Measurements from ENCODE around the gene R3HDML. TPM values are rescaled to one million over a fixed set of nuclear protein-coding genes. Genes with fewer than 3 reads are reported as not detected.
"Not testable (repeated sequence)": the region's sequence is repeated elsewhere in the genome, so short reads cannot be mapped to it uniquely, and the experiment has no call there.

R3HDML gene
- total RNA-seq, 1 donor from 2014 or later, result not detected

DNA sequence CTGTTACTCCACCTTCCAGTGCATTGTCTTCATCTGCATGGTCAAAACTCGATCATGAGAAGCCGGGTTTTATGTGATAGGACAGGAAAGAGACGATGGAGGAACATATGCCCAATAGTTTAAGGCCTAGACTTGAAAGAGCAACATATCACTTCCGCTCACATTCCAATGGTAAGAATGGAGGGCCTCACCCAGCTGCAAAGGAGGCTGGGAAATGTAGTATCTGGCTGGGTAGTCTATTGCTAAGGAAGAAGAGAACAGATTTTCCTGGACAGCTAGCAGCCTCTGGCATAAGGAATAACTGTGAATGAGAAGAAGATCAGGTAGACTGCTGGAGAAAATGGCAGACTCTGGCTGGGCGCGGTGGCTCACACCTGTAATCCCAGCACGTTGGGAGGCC is 45.1 kb upstream of the R3HDML start:
- H3K27ac Mint-ChIP-seq, result no peak overlapping the region
- peaks cover 3% of the 10 kb centered on the region for H3K9me3 Mint-ChIP-seq
- H3K27me3 Mint-ChIP-seq (ENCODE audit: insufficient read depth, low read depth), result peaks cover 5% of the 10 kb centered on the region
- Histone ChIP-seq H3K79me2 (ENCODE audit: low read depth) (no peaks in the 10 kb centered on the region), H3F3A (ENCODE audit: low read depth) (no peaks in the 10 kb centered on the region), H3K4me2 (no peak overlapping the region), H3K27me3 (no peaks in the 10 kb centered on the region), H3K36me3 (no peaks in the 10 kb centered on the region), H3K9me3 (ENCODE audit: low read depth) (no peaks in the 10 kb centered on the region), H3K27ac (no peak overlapping the region), H3K4me3 (no peak overlapping the region), H3K4me1 (no peaks in the 10 kb centered on the region), H4K20me1 (ENCODE audit: low read depth) (no peaks in the 10 kb centered on the region), H2AFZ (replicated peaks) (no peak overlapping the region), H3K9ac (no peak overlapping the region)
- H3K36me3 Mint-ChIP-seq, result peaks cover 2% of the 10 kb centered on the region
- TF ChIP-seq EZH2 (IDR thresholded peaks at IDR 0.05) (no peak), CTCF (IDR thresholded peaks at IDR 0.05) (no peak), EZH2phosphoT487 (IDR thresholded peaks at IDR 0.05) (no peak)
- H3K4me1 Mint-ChIP-seq, result peaks cover 3% of the 10 kb centered on the region
- no peak for DNase-seq (ENCODE audit: low spot score)
- no peak overlapping the region for H3K4me3 Mint-ChIP-seq

- no peaks in the 10 kb centered on the region for H3K9me3 ChIP-seq (ENCODE audit: low read depth)
- H3K27me3 Mint-ChIP-seq (ENCODE audit: insufficient read depth, low read depth), result peaks cover 5% of the 10 kb centered on the region
- H3K27ac Mint-ChIP-seq, result no peak overlapping the region
- H4K20me1 ChIP-seq (ENCODE audit: low read depth), result no peaks in the 10 kb centered on the region
- H3K36me3 Mint-ChIP-seq, result no peaks in the 10 kb centered on the region
- no peak overlapping the region for H3K4me3 ChIP-seq
- H2AFZ ChIP-seq (replicated peaks), result no peak overlapping the region
- no peak for DNase-seq (ENCODE audit: low spot score)
- H3K4me1 Mint-ChIP-seq, result peaks cover 3% of the 10 kb centered on the region
- H3K27ac ChIP-seq, result no peak overlapping the region
- no peaks in the 10 kb centered on the region for H3K9me3 Mint-ChIP-seq
- H3K4me3 Mint-ChIP-seq, result no peak overlapping the region
- H3K4me1 ChIP-seq, result no peaks in the 10 kb centered on the region
- no peaks in the 10 kb centered on the region for H3K27me3 ChIP-seq
- no peaks in the 10 kb centered on the region for H3F3A ChIP-seq (ENCODE audit: low read depth)
- H3K9ac ChIP-seq, result no peak overlapping the region
- no peak overlapping the region for H3K4me2 ChIP-seq
- H3K79me2 ChIP-seq (ENCODE audit: low read depth), result no peaks in the 10 kb centered on the region
- TF ChIP-seq EZH2phosphoT487 (IDR thresholded peaks at IDR 0.05) (no peak), EZH2 (IDR thresholded peaks at IDR 0.05) (no peak), CTCF (IDR thresholded peaks at IDR 0.05) (no peak)
- no peaks in the 10 kb centered on the region for H3K36me3 ChIP-seq
Observed at GRCh38 chr20:44296011-44296410, 40.8 kb upstream of the R3HDML start.

DNA sequence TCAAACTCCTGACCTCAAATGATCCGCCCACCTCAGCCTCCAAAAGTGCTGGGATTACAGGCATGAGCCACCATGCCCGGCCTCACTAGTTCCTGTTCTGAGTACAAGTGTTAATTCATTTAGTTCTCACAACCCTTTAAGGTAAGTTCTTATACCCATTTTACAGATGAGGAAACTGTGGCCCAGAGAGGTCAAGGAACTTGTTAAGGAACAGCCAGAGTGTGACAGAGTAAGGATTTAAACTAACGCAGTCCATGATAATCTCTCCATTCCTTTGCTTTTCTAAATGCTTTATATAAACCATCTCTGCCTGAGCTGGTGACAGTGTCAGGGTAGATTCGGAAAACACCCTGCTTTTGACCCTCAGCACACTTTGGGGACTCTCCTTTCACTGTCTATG is 39.1 kb upstream of the R3HDML start:
- Histone ChIP-seq H3K27me3 (no peaks in the 10 kb centered on the region), H3F3A (ENCODE audit: low read depth) (no peaks in the 10 kb centered on the region), H3K36me3 (no peaks in the 10 kb centered on the region), H3K27ac (no peak overlapping the region), H3K4me1 (no peaks in the 10 kb centered on the region), H4K20me1 (ENCODE audit: low read depth) (no peaks in the 10 kb centered on the region), H3K4me2 (no peak overlapping the region), H3K9me3 (ENCODE audit: low read depth) (no peaks in the 10 kb centered on the region), H3K4me3 (no peak overlapping the region), H3K9ac (no peak overlapping the region), H3K79me2 (ENCODE audit: low read depth) (no peaks in the 10 kb centered on the region), H2AFZ (replicated peaks) (no peak overlapping the region)
- no peak for DNase-seq (ENCODE audit: low spot score)
- Mint-ChIP-seq H3K9me3 (no peaks in the 10 kb centered on the region), H3K4me1 (peaks cover 3% of the 10 kb centered on the region), H3K4me3 (no peak overlapping the region), H3K36me3 (no peaks in the 10 kb centered on the region), H3K27ac (no peak overlapping the region), H3K27me3 (ENCODE audit: insufficient read depth, low read depth) (peaks cover 5% of the 10 kb centered on the region)
- TF ChIP-seq EZH2phosphoT487 (IDR thresholded peaks at IDR 0.05) (no peak), CTCF (IDR thresholded peaks at IDR 0.05) (no peak), EZH2 (IDR thresholded peaks at IDR 0.05) (no peak)

GRCh38 chr20:44299011-44299535 is 37.8 kb upstream of the R3HDML start:
- not testable (repeated sequence) for H3K27ac ChIP-seq; H2AFZ ChIP-seq (replicated peaks); H3K4me3 ChIP-seq; H3K9me3 ChIP-seq (ENCODE audit: low read depth); H3K4me1 ChIP-seq; H3K27me3 ChIP-seq; H3K27me3 Mint-ChIP-seq (ENCODE audit: insufficient read depth, low read depth); H3K4me2 ChIP-seq; H3K9ac ChIP-seq; DNase-seq (ENCODE audit: low spot score); H3K9me3 Mint-ChIP-seq; H3K36me3 Mint-ChIP-seq; H3F3A ChIP-seq (ENCODE audit: low read depth); H3K4me3 Mint-ChIP-seq; H3K79me2 ChIP-seq (ENCODE audit: low read depth); H3K36me3 ChIP-seq; H3K4me1 Mint-ChIP-seq; H4K20me1 ChIP-seq (ENCODE audit: low read depth); H3K27ac Mint-ChIP-seq

Data from neural progenitor cell (in vitro differentiated cells).